ENCODE measurements around the gene POLR2L.

Gene POLR2L

DNA sequence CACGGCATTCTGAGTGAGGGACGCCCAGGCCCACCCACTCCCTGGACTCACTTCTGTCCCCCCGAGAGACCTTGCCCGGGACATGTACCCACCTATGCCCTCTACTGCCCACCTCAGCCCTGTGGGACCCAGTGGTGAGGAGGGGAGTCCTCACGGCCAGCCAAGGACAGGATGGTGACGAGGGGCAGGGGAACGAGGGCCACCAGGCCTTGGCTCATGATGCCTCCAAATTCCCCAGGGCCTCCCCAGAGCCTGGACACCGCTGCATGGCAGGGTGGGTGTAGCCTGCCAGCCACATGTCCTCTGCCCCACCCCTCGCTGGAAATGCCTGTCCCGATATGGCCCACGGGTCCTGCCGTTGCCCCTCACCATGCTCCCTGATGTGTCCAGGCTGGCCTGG lies 26.5 kb upstream of the POLR2L start:
- DNase-seq (ENCODE audit: low read depth in 3 of 3), result no peak

DNA sequence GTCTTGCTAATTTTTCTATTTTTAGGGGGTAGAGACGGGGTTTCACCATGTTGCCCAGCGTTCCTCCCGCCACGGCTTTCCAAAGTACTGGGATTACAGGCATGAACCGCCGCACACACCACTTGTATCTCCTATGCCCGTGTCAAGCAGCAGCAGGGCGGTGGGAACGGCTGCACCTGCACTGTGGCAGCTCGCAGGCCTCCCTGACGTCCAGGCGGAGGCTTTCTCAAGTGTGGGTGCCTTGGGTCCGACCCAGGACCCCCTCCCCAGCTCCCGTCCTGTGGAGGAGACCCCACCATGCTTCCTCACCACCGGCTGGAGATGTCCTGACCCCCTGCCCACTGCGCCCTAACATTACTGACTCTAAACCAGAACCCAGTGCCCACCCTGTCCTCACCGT lies 26.1 kb upstream of the POLR2L start:
- no peak for DNase-seq (ENCODE audit: low read depth in 3 of 3)

DNA sequence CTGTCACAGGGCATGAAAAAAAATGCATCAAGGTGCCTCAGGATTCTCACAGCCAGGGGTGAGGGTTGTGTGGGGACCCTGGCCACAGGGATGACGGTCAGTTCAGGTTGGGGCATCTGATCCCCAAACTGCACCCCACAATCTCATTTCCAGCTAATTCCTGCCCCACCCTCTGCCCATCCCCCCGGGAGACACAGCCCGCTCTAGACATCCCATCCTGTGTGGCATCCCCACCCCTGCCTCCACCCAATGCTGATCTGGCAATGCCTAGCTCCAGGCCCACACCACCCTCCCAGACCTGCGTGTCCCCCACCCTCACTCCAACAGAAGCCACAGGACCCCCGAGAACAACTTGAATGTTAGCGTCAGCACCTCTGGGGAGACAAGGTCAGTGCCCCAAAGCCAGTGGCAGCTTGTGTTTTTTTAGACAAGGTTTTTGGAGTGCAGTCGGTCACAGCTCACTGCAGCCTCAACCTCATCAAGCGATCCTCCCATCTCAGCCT lies 25.6 kb upstream of the POLR2L start:
- DNase-seq (ENCODE audit: low read depth in 3 of 3), result no peak

DNA sequence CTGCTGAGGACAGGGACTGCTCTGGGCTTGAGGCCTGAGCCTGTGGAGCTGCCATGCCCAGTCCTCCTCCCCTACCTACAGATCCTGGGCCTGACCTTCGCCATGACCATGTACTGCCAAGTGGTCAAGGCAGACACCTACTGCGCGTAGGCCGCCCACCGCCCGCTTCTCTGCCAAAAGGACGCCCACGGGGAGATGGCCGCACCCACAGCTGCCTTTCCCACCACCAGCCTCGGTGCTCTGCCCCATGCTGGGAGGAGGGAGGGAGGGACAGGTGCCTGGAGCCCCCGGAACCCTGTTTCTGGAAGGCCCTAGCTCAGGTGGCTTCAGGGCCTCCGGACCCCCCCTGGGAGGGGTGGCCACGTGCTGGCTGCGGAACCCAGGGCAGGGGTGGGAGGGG lies 24.2 kb upstream of the POLR2L start:
- no peak for DNase-seq (ENCODE audit: low read depth in 3 of 3)

DNA sequence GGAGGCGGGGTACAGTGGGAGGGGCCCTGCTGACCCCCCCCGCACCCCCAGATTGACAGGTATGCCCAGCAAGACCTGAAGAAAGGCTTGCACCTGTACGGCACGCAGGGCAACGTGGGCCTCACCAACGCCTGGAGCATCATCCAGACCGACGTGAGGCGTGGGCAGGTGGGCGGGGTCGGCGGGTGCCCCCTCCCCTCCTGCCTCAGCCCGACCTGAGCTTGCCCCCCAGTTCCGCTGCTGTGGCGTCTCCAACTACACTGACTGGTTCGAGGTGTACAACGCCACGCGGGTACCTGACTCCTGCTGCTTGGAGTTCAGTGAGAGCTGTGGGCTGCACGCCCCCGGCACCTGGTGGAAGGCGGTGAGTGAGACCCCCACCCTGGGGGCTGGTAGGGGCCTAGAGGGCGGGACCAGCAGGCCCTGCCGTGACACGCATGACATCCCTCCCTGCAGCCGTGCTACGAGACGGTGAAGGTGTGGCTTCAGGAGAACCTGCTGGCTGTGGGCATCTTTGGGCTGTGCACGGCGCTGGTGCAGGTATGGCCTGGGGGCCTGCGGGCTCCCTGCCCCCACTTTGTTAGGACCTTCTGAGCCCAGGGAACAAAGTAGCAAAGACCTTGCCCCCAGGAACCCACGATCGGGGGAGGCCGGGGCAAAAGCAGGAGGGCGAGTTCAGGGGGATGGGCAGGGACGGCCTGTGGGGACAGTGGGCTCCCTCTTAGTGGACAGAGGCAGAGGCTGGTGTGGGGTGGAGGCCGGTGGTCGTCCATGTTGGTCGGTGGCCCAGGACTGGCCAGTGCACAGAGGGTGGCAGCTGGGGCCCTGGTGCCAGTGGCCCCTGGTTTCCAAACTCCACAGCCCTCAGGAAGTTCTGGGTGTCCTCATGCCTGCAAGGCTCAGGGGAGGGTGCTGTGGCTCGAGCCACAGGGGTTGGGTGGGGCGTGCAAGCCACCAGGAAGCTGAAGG lies 23.4 kb upstream of the POLR2L start:
- DNase-seq (ENCODE audit: low read depth in 3 of 3), result no peak

DNA sequence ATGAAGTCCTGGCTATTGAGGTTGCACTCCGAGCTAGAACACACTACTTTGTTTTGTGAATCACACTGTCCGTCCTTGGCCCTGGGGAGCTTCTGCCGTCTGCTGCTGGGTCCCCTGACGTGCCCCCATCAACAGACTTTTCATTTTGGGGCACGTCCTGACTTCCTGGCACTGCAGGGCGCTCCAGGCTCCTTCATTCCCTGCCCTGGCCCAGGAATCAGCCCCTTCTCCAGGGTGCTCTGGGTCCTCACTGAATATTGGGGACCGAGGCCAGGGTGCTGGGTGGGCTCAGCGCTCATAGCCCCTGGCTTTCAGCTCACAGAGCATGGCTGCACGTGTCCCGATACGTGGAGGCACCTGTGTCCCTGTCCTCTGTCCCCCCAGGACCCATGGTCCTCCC lies 22.6 kb upstream of the POLR2L start:
- no peak for DNase-seq (ENCODE audit: low read depth in 3 of 3)

DNA sequence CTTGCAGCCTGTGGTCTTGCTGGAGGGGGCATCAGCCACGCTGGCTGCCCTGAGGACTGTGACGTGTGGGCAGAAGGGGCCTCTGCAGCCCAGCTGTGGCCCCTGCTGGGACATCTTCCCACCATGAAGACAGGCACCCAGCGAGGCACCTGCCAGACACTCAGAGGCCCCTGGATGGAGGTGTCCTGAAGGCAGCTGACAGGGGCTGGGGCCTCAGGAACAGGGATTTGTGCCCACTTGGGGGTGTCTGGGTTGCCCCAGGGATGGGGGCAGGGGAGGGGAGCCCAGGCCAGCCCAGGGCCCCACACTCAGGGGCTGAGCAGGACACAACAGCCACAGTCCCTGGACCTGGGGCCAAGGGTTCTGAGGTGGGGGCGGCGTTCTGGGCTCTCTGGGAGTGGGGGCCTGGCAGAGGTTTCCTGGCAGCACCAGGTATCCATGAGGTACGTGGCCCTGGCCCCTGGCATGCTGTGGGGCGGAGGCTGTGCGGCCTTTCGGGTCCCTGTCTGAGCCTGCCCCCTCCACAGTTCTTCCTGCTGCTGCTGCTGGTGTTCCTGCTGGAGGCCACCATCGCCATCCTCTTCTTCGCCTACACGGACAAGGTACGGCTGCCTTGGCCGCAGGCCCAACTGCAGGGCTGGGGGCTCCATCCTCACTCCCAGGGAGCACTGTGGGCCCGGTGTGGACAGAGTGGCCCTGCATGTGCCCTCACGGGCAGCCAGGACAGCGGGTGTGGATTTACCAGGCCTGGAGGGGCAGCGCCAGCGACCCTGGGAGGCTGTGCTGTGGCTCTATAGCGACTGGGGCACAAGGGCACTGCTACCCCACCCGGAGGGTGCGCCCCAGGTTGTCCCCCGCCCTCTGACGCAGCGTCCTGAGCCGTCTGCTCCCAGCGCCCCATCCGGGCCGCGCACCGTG lies 21.8 kb upstream of the POLR2L start:
- no peak for DNase-seq (ENCODE audit: low read depth in 3 of 3)

DNA sequence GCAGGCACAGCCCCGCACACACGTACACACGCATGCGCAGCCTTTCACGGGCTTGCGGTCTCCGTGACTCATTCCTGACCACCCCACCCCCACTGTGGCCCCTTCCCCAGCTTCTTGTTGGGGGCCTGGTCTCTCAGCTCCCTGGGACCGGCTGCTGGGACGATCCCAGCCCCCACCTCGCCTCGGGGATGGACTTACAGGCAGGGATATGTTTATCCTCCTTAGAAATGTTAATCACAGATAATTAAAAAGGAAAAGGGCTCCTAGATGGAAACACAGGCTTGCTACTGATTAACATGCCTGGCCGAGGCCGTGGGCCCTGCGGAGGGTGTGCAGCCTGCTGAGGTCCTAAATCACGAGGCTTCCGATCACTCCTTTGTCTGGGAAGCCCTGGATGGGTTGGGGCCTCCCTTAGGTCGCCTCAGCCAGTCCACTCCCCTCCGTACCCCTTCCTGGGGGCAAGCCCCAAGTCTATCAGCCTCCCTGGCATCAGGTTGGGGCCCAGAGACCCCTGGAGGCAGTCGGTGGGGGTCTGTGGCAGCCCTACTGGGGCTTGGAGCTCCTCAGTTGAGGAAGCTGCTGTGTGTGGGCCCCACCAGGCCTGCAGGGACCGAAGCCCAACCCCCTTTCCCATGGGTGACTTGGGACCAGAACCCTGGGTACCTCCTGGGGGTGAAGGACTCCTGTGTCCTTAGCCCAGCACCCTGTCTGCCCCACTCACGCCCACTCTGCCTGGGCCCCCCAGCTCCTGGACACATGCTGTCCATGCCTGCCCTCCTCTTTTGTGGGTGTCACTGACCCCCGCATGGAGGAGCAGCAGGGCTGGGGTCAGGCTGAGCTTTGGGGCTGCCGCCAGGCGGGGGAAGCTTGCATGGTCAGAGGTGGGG lies 20.9 kb upstream of the POLR2L start:
- DNase-seq (ENCODE audit: low read depth in 3 of 3), result no peak

DNA sequence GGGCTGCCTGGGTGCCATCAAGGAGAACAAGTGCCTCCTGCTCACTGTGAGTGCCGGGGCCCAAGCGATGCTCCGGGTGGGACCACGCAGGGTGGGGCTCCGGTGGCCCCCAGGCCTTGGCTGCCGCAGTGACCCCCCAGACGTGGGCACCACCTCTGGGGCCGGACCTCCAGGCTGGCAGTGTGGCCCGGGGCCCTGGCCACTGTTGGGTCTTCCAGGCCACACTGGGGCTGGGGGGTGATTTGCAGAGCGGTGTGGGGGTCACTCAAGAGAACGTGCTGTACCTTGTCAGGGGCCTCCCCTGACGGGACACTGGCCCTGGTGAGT lies 20.3 kb upstream of the POLR2L start:
- DNase-seq (ENCODE audit: low read depth in 3 of 3), result no peak

DNA sequence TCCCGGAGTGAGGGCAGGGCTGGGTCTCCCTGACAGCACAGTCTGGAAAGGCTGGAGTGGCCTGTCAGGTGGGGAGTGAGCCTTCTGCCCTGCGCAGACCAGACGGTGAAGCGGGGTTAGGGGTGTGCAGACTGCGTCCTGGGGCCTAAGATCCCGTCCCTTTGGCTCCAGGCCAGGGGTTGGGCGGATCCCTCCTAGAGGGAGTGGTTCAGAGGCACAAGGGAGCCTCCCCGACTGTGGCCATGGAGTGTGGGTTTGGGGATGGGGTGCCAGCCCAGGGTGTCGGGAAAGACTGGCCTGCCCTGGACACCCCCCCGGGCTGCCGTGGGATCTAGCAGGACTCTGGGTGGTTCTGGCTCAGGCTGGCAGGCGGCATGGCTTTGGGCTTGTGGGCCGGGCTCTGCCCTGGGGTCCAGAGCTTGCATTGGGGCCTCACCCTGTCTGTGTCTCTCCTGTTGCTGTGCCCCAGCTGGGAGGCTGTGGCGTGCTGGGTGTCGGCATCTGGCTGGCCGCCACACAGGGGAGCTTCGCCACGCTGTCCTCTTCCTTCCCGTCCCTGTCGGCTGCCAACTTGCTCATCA lies 19.8 kb upstream of the POLR2L start:
- DNase-seq (ENCODE audit: low read depth in 3 of 3), result no peak

DNA sequence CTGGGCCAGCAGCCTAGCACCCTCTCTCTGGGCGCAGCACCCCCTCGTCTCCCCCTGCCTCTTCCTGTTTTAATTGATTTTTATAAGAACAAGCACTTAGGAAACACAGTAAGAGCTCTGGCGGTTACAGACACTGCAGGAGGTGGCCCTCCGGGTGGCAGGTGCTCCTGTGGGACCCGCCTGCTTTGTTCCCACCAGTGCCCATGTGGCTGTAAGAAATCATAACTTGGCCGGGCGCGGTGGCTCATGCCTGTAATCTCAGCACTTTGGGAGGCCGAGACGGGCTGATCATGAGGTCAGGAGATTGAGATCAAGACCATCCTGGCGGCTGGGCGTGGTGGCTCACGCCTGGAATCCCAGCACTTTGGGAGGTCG lies 18.8 kb upstream of the POLR2L start:
- DNase-seq (ENCODE audit: low read depth in 3 of 3), result no peak

DNA sequence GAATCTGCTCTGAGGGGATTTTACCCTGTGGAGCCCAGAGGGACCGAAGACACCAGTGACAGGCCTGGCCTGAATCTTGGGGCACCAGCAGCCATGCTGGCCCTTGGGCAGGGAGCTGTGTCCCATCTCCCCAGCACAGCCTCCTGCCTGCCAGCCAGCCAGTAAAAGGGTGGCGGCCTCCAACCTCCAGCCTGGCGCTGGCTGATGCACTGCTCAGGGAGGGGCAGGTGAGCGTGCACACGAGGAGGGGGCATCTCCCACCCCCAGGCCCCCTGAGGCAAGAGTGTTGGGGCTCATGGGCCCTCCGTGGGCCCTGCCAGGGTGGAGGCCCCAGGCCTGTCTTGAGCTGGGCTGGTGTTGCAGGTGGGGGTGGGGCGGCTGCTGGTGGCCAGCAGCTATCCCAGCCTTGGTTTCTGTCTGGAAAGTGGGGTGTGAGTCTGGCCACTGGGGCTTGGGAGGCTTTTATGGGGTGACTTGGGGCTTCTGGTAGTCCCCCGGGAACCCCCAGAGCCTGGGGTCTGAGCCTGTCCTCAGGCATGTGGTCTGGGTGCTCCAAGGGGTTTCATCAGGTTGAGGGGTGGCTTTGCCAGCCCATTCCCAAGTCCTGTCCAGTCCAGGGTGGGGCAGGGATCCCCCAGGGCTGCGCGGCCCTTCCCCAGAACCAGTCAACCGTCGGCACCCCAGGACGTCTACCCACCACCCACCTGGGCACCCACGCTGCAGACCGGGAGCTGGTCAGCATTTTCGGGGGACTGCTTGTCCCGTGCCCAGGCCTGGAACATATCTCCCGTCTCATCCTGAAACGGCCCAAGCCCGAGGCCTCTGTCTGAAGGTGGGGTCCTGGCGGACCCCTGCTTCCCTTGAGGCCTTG lies 18.1 kb upstream of the POLR2L start:
- DNase-seq (ENCODE audit: low read depth in 3 of 3), result no peak

DNA sequence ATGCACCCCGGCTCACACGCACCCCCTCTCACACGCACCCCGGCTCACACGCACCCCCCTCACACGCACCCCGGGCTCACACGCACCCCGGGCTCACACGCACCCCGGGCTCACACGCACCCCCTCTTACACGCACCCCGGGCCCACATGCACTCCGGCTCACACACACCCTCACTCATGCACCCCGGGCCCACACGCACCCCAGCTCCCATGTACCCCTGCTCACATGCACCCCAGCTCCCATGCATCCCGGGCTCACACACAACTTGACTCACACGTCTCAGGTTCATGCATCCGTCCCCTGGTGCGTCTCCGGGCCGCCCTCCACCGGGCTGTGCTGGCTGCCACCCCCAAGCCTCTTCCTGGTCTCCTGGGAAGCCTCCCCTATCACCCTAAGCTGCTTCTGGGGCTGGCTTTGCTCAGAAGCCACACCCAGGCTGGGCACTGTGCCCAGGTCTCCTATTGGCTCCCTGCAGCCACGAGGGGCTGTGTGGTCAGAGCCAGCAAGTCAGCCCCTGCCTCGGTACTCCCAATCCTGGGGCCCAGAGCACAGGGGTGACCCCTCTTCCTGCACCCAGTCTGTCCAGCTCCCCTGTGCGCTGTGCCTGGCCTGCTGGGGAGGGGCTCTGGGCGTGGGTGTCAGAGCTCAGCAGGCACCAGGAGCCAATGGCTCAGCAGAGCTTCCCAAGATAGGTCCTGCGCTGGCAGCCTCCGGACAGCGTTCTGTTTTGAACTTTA lies 17.2 kb upstream of the POLR2L start:
- no peak for DNase-seq (ENCODE audit: low read depth in 3 of 3)

DNA sequence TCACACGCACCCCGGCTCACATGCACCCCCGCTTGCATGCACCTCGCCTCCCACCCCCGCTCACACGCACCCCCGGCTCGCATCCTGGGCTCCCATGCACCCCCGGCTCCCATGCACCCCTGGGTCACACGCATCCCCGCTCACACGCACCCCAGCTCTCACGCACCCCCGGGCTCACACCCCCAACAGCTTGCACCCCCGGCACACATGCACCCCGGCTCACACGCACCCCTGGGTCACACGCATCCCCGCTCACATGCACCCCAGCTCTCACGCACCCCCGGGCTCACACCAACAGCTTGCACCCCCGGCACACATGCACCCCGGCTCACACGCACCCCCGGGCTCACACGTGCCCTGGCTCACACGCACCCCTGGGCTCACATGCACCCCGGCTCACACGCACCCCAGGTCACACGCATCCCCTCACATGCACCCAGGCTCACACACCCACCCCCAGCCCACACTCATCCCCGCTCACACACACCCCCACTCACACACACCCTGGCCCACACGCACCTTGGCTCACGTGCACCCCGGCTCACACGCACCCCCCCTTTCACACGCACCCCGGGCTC lies 16.5 kb upstream of the POLR2L start:
- DNase-seq (ENCODE audit: low read depth in 3 of 3), result no peak

DNA sequence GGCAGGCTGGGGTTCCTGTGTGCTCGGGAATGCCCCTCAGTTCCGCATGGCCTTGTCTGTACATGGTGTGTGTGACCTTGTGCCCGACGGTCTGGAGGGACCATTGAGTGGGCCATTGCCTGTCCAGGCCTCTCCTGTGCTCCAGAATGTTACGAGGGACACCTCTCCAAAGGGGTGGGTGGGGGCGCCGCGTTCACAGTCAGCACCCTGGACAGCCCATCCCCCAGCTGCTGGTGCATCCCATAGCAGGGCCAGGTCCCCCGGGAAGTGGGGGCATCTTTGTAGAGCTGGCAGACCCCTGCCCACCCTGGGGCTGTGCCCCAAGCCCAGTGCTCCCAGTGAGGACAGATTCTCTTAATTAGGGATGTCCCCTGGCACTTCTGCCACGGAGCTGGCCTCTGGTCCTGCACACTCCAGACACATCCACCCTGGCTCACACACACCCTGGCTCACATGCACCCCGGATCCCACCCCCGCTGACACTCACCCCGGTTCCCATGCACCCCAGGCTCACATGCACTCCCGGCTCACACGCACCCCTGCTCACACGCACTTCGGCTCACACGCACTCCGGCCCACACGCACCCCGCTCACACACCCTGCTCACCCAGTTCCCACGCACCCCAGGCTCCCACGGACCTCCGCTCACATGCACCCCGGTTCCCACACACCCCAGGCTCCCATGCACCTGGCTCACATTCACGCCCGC lies 15.9 kb upstream of the POLR2L start:
- DNase-seq (ENCODE audit: low read depth in 3 of 3), result no peak

DNA sequence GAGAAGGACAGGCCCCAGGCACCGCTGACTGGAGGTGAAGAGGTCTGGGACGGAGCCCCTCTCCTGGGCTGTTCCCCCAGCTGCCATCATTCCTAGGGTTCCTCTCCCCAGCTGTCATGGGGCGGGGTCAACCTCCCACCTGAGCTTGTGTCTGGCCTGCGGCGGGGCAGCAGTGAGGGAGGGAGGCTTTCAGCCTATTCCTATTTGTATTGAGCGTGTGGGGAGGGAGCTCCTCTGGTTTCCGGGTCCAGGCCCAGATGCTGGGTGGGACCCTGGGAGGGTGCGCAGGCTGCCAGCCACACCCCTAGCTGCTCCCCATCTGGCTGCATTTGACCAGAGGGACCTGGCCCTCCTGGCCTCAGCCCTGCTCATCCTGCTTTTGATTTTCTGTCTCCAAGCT lies 14.1 kb upstream of the POLR2L start:
- no peak for DNase-seq (ENCODE audit: low read depth in 3 of 3)

DNA sequence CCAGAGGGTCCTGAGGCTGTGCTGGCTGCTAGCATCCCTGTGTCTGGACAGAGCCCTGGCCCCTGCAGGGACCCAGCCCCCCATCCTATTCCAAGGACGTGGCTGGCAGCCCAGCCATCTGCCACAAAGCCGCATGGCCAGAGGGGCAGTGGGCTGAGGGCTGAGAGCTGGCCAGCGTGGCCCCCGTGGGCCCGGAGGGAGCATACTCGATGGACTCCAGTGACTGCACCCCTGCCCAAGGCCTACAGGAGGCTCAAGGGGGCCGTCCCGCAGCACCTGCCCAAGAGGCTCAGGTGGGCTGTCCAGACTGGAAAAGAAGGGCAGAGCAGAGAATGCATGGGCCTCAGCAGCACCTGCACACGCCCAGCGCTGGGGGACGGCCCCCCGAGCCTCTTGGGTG lies 13.5 kb upstream of the POLR2L start:
- DNase-seq (ENCODE audit: low read depth in 3 of 3), result no peak

DNA sequence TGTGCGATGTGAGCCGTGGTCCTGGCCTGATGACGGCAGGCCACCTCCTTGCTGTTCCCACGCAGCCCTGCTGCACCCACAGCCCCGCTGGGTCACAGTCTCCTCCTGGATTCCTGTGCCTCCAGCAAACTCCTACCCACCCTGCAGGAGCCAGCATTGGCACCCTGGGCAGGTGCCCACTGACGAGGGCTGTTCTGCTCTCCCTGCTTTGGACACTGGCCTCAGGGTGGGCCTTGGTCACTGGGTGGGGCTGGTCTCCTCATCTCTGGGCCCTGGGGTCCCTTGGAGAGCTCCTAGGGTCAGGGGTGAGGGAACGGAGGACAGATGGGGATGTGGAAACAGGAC lies 13.0 kb upstream of the POLR2L start:
- no peak for DNase-seq (ENCODE audit: low read depth in 3 of 3)

Measured in stimulated activated CD4-positive, alpha-beta T cell treated with anti-CD3 and anti-CD28 coated beads, TNF-alpha, amount 100 ng/mL, for 4 hours (primary cell).